ENCODE data around the gene C9orf50.

- TF ChIP-seq CTCF (IDR thresholded peaks at IDR 0.05) (no peak), EZH2 (IDR thresholded peaks at IDR 0.05; ENCODE audit: borderline replicate concordance, insufficient read depth, low read depth, low read length, poor library complexity, severe bottlenecking) (no peak)
Measured at GRCh38 chr9:129607027-129607387, 13.9 kb downstream of the C9orf50 start.

All from B cell (primary cell).